Gastroesophageal sphincter (tissue), 3 donors: ENCODE measurements around the gene GPR156.

Source experiments
- POLR2A ChIP-seq, 2 donors: fragments of 450-650 bp; IDR thresholded peaks; one replicate each; pipeline ENCODE4 v1.6.1; 2017; ENCODE audit warnings: antibody characterized with exemption in 2 of 2, mild to moderate bottlenecking in 2 of 2, moderate library complexity in 1 of 2
- POLR2AphosphoS5 ChIP-seq: sonication (generic); formaldehyde crosslinking; IDR thresholded peaks from one replicate; pipeline ENCODE4 v1.6.1; 2017; ENCODE audit warnings: antibody characterized with exemption
- TF ChIP-seq, protein P1 (sequence below), 4 experiments: fragments of 200-600 bp in 2 of 4; fragments of 450-650 bp in 2 of 4; sonication (generic) in 1 of 4; IDR thresholded peaks; one replicate each; pipeline ENCODE4 v1.5.1; 2017 to 2019; ENCODE audit warnings: antibody characterized with exemption in 4 of 4, mild to moderate bottlenecking in 2 of 4, moderate library complexity in 2 of 4

DNA sequence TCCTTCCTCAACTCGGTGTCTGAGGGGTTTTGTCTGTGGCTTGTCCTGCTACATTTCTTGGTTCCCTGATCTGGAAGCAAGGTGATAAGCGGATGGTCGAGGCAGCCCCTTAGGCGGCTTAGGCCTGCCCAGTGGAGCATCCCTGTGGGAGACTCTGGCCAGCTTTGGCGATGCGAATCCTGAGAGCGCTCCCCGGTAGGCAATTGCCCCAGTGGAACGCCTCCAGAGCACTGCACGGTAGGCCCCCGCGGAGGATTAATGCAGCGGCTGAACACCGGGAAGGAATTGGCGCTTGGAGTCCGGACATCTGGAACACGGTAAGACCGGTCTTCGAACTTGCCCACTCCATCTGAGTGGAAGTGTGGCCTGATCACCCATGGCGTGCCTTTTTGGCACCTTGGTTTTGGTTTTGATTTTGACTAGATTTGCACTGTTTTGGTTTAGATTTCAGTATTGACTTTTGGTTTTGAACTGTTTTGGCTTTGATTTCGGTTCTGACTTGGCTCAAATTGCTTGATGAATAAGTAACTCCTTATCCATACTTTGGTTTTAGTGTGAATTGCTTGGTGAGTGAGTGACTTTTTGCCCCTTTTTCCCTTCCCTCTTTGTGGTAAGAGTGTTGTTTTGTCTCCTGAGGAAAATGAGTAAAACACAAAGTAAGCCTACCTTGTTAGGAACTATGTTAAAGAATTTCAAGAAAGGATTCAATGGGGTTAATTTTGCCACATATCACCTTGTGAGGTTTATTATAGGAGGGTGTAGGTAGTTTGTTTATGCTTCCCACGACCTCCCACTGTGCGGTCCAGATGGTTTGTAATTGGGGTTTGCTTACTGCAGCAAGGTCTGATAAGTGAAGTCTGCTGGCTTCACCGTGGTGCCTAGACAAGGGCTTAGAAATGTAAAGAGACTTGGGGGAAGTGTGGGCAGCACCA, 27.1 kb upstream of the GPR156 start:
- TF ChIP-seq, protein P1, sequence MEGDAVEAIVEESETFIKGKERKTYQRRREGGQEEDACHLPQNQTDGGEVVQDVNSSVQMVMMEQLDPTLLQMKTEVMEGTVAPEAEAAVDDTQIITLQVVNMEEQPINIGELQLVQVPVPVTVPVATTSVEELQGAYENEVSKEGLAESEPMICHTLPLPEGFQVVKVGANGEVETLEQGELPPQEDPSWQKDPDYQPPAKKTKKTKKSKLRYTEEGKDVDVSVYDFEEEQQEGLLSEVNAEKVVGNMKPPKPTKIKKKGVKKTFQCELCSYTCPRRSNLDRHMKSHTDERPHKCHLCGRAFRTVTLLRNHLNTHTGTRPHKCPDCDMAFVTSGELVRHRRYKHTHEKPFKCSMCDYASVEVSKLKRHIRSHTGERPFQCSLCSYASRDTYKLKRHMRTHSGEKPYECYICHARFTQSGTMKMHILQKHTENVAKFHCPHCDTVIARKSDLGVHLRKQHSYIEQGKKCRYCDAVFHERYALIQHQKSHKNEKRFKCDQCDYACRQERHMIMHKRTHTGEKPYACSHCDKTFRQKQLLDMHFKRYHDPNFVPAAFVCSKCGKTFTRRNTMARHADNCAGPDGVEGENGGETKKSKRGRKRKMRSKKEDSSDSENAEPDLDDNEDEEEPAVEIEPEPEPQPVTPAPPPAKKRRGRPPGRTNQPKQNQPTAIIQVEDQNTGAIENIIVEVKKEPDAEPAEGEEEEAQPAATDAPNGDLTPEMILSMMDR (IDR thresholded peaks at IDR 0.05) = no peak
- TF ChIP-seq POLR2A (IDR thresholded peaks at IDR 0.05) = no peak
- no peak for TF ChIP-seq POLR2AphosphoS5
